Measurements from ENCODE around the gene CD38. TPM values are rescaled to one million over a fixed set of nuclear protein-coding genes. Genes with fewer than 3 reads are reported as not detected.

Gene CD38
- total RNA-seq, 1 donor from 2014 or later = 0.15 TPM

DNA sequence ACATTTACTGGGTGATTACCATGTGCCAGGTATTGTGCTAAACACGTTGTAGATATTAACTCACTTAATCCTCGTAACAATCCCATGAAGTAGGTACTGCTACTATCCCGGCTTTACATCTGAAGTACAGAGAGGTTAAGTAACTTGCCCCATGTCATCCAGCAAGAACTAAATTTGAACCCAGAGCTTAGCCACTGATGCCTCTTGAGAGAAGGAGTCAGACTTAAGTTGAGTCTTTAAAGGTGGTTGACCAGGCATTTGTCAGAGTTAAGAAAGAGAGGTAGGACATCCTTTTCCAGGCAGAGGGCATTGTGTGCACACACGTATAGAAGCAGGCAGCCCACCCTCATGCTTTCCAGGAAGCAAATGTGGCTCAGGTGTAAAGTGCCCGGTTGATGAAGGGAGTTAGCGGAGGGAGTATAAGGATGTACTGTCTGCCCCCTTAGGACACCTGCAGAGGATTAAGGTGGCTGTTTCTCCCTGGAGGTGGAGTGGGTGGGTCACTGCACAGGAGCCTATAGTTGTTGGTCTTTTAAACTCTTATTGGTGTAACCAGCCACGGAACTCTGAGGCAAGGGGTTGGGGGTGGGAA is 335 bp upstream of the CD38 start:
- Mint-ChIP-seq H3K4me3 (ENCODE audit: unreplicated experiment) (no peak overlapping the region), H3K9me3 (ENCODE audit: unreplicated experiment) (no peaks in the 10 kb centered on the region)
- TF ChIP-seq CTCF (IDR thresholded peaks at IDR 0.05; ENCODE audit: unreplicated experiment) = no peak

GRCh38 chr4:15779306-15779705 is 1.2 kb downstream of the CD38 start:
- peak; percentile 30 for DNase-seq (ENCODE audit: low spot score)
- Mint-ChIP-seq H3K36me3 (ENCODE audit: low read depth, unreplicated experiment) (no peaks in the 10 kb centered on the region), H3K27me3 (ENCODE audit: unreplicated experiment) (peaks cover 9% of the 10 kb centered on the region), H3K9me3 (ENCODE audit: unreplicated experiment) (no peaks in the 10 kb centered on the region), H3K4me1 (ENCODE audit: unreplicated experiment) (peaks cover 5% of the 10 kb centered on the region), H3K4me3 (ENCODE audit: unreplicated experiment) (peak overlapping the region; percentile 83), H3K27ac (ENCODE audit: unreplicated experiment) (no peak overlapping the region)
- no peak for TF ChIP-seq CTCF (IDR thresholded peaks at IDR 0.05; ENCODE audit: unreplicated experiment)

More for the DNA sequence above, 335 bp upstream of the CD38 start:
- peaks cover 5% of the 10 kb centered on the region for H3K4me1 Mint-ChIP-seq (ENCODE audit: unreplicated experiment)
- DNase-seq (ENCODE audit: low spot score) = no peak
- peaks cover 13% of the 10 kb centered on the region for H3K27me3 Mint-ChIP-seq (ENCODE audit: unreplicated experiment)
- no peaks in the 10 kb centered on the region for H3K36me3 Mint-ChIP-seq (ENCODE audit: low read depth, unreplicated experiment)
- no peak overlapping the region for H3K27ac Mint-ChIP-seq (ENCODE audit: unreplicated experiment)

- Mint-ChIP-seq H3K9me3 (ENCODE audit: unreplicated experiment) (no peaks in the 10 kb centered on the region), H3K27ac (ENCODE audit: unreplicated experiment) (no peak overlapping the region), H3K4me1 (ENCODE audit: unreplicated experiment) (peaks cover 5% of the 10 kb centered on the region), H3K27me3 (ENCODE audit: unreplicated experiment) (peaks cover 9% of the 10 kb centered on the region), H3K4me3 (ENCODE audit: unreplicated experiment) (peak overlapping the region; percentile 83), H3K36me3 (ENCODE audit: low read depth, unreplicated experiment) (no peaks in the 10 kb centered on the region)
- no peak for DNase-seq (ENCODE audit: low spot score)
- TF ChIP-seq CTCF (IDR thresholded peaks at IDR 0.05; ENCODE audit: unreplicated experiment) = no peak
Observed at GRCh38 chr4:15779809-15780208, 1.7 kb downstream of the CD38 start.

DNA sequence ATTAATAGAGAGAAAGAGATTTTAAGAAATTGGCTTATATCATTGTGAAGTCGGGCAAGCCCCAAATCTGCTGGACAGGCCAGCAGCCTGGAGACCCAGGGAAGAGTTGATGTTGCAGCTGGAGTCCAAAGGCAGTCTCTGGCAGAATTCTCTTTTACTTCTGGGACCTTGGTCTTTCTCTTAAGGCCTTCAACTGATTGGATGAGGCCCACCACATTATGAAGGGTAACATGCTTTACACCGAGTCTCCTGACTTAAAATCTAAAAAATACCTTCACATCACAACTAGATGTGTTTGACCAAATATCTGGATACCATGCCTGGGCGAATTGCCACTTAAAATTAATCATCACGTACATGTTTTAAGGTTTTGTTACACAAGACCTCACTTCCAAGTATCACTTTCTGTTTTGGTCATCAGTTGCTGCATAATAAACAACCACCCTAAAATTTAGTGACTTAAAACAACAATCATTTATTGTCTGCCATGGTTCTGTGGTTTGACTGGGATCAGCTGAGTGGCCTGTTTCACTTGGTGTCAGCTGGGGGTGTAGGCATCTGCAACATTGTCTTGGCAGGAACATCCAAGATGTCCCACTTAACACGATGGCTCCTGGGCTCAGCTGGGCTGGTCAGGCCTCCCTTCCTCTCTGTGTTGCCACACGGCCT is 3.4 kb downstream of the CD38 start:
- no peak overlapping the region for H3K4me3 Mint-ChIP-seq (ENCODE audit: unreplicated experiment)
- no peak overlapping the region for H3K27ac Mint-ChIP-seq (ENCODE audit: unreplicated experiment)
- peaks cover 5% of the 10 kb centered on the region for H3K4me1 Mint-ChIP-seq (ENCODE audit: unreplicated experiment)
- no peaks in the 10 kb centered on the region for H3K36me3 Mint-ChIP-seq (ENCODE audit: low read depth, unreplicated experiment)
- peaks cover 12% of the 10 kb centered on the region for H3K27me3 Mint-ChIP-seq (ENCODE audit: unreplicated experiment)
- TF ChIP-seq CTCF (IDR thresholded peaks at IDR 0.05; ENCODE audit: unreplicated experiment) = no peak
- H3K9me3 Mint-ChIP-seq (ENCODE audit: unreplicated experiment) = no peaks in the 10 kb centered on the region
- no peak for DNase-seq (ENCODE audit: low spot score)

GRCh38 chr4:15783676-15784075 is 5.5 kb downstream of the CD38 start:
- no peak overlapping the region for H3K4me3 Mint-ChIP-seq (ENCODE audit: unreplicated experiment)
- peaks cover 4% of the 10 kb centered on the region for H3K36me3 Mint-ChIP-seq (ENCODE audit: low read depth, unreplicated experiment)
- peaks cover 5% of the 10 kb centered on the region for H3K4me1 Mint-ChIP-seq (ENCODE audit: unreplicated experiment)
- peaks cover 10% of the 10 kb centered on the region for H3K27me3 Mint-ChIP-seq (ENCODE audit: unreplicated experiment)
- DNase-seq (ENCODE audit: low spot score) = no peak
- TF ChIP-seq CTCF (IDR thresholded peaks at IDR 0.05; ENCODE audit: unreplicated experiment) = no peak
- peaks cover 6% of the 10 kb centered on the region for H3K9me3 Mint-ChIP-seq (ENCODE audit: unreplicated experiment)
- H3K27ac Mint-ChIP-seq (ENCODE audit: unreplicated experiment) = no peak overlapping the region

All from endothelial cell (in vitro differentiated cells).